ENCODE results near the gene CSNK1E.
A peak's percentile ranks its signal among the peaks of the same experiment; 100 is the strongest.

CSNK1E gene

GRCh38 chr22:38284042-38284402, 33.2 kb downstream of the CSNK1E start:
- TF ChIP-seq CTCF (conservative IDR thresholded peaks at IDR 0.05; ENCODE audit: low read depth): no peak
- DNase-seq (ENCODE audit: low spot score): no peak
- ChIA-PET POLR2A (ENCODE audit: low non-redundant PET) (no interaction called here), CTCF (no interaction called here)
- peak overlapping the region; percentile 84 for H3K27ac ChIP-seq

- ChIA-PET CTCF (interaction anchor here (0.6 kb wide), 1 partner anchor 57 kb away, joined by 4 read pairs; no protein-coding TSS in a partner anchor), POLR2A (ENCODE audit: low non-redundant PET) (interaction anchor here (0.5 kb wide), 1 partner anchor 268 kb away, joined by 8 read pairs; no protein-coding TSS in a partner anchor)
- DNase-seq (ENCODE audit: low spot score): no peak
- no peak for TF ChIP-seq CTCF (conservative IDR thresholded peaks at IDR 0.05; ENCODE audit: low read depth)
- peak overlapping the region; percentile 84 for H3K27ac ChIP-seq
Observed at GRCh38 chr22:38282397-38282796, 34.8 kb downstream of the CSNK1E start.

GRCh38 chr22:38276166-38276565, 41.1 kb downstream of the CSNK1E start:
- no peak for DNase-seq (ENCODE audit: low spot score)
- ChIA-PET CTCF (no interaction called here), POLR2A (ENCODE audit: low non-redundant PET) (no interaction called here)
- no peak overlapping the region for H3K27ac ChIP-seq
- no peak for TF ChIP-seq CTCF (conservative IDR thresholded peaks at IDR 0.05; ENCODE audit: low read depth)

GRCh38 chr22:38273135-38273826, 44.0 kb downstream of the CSNK1E start:
- H3K27ac ChIP-seq: peak overlapping the region; percentile 83
- TF ChIP-seq CTCF (conservative IDR thresholded peaks at IDR 0.05; ENCODE audit: low read depth): no peak
- no peak for DNase-seq (ENCODE audit: low spot score)
- POLR2A ChIA-PET (ENCODE audit: low non-redundant PET): no interaction called here
- CTCF ChIA-PET: no interaction called here

GRCh38 chr22:38272373-38273134, 44.7 kb downstream of the CSNK1E start, which contains the start of gene TMEM184B:
TMEM184B (minus strand) TSS chr22:38273010; CDS start chr22:38247961, 25,049 bp downstream.
- DNase-seq (ENCODE audit: low spot score): peak; percentile 84
- CTCF ChIA-PET: no interaction called here
- H3K27ac ChIP-seq: peak within 1 kb of the TSS; percentile 83
- no peak for TF ChIP-seq CTCF (conservative IDR thresholded peaks at IDR 0.05; ENCODE audit: low read depth)
- POLR2A ChIA-PET (ENCODE audit: low non-redundant PET): no interaction called here

GRCh38 chr22:38271927-38272372, 45.3 kb downstream of the CSNK1E start:
- peak overlapping the region; percentile 83 for H3K27ac ChIP-seq
- POLR2A ChIA-PET (ENCODE audit: low non-redundant PET): no interaction called here
- no peak for TF ChIP-seq CTCF (conservative IDR thresholded peaks at IDR 0.05; ENCODE audit: low read depth)
- CTCF ChIA-PET: no interaction called here
- peak; percentile 19 for DNase-seq (ENCODE audit: low spot score)
